PC-9 (cell line): ENCODE data around the gene NFX1. TPM values are rescaled to one million over a fixed set of nuclear protein-coding genes. Genes with fewer than 3 reads are reported as not detected.

Experiments used
- BruUV-seq: library from RNA; stranded (reverse); fragments of 400-500 nt; replicated peaks from 2 replicates; lab custom pipeline; 2021; lab: Mats Ljungman, UMichigan
- CTCF ChIA-PET: fragments of 300-600 bp; sonication (Branson Sonifier 250); formaldehyde crosslinking; loops from one replicate; lab custom pipeline; 2022; ENCODE audit warnings: antibody characterized with exemption; lab: Charles Lee
- POLR2A ChIA-PET: fragments of 300-600 bp; sonication (Branson Sonifier 250); formaldehyde crosslinking; loops from one replicate; lab custom pipeline; 2022; ENCODE audit warnings: antibody characterized with exemption; ENCODE audit not compliant: unreplicated experiment; lab: Charles Lee
- DNase-seq, 2 experiments: peaks; one replicate each; pipeline versions ENCODE4 v3.0.0 to v3.0.0-alpha.2; 2015 to 2022; ENCODE audit warnings: mixed read lengths in 1 of 2
- H2AFZ ChIP-seq: fragments of 200-600 bp; sonication (generic); 2 replicates; pipeline ENCODE4 v1.8.1; 2017; ENCODE audit warnings: antibody characterized with exemption
- H3F3A ChIP-seq: fragments of 200-600 bp; sonication (generic); 2 replicates; pipeline ENCODE4 v1.8.1; 2017; ENCODE audit warnings: antibody characterized with exemption, mild to moderate bottlenecking, low read depth; ENCODE audit not compliant: insufficient read depth
- H3K27ac ChIP-seq: fragments of 200-600 bp; sonication (generic); 2 replicates; pipeline ENCODE4 v1.6.1; 2016; ENCODE audit warnings: mixed run types
- H3K27me3 ChIP-seq: fragments of 200-600 bp; sonication (generic); 2 replicates; pipeline ENCODE4 v1.6.1; 2016; ENCODE audit warnings: low read depth, mixed run types; ENCODE audit not compliant: insufficient read depth
- H3K36me3 ChIP-seq: fragments of 200-600 bp; sonication (generic); 2 replicates; pipeline ENCODE4 v1.6.1; 2016; ENCODE audit warnings: low read depth, mixed run types
- H3K4me1 ChIP-seq: fragments of 200-600 bp; sonication (generic); replicated peaks from 2 replicates; pipeline ENCODE4 v1.6.1; 2016; ENCODE audit warnings: mixed run types; ENCODE audit not compliant: insufficient read depth
- H3K4me2 ChIP-seq: fragments of 200-600 bp; sonication (generic); 2 replicates; pipeline ENCODE4 v1.6.1; 2017; ENCODE audit warnings: mixed run types
- H3K4me3 ChIP-seq: fragments of 200-600 bp; sonication (generic); 2 replicates; pipeline ENCODE4 v1.6.1; 2016; ENCODE audit warnings: mixed run types
- H3K79me2 ChIP-seq: fragments of 200-600 bp; sonication (generic); 2 replicates; pipeline ENCODE4 v1.6.1; 2017; ENCODE audit warnings: low read depth, mixed run types
- H3K9me2 ChIP-seq: fragments of 200-600 bp; sonication (generic); 2 replicates; pipeline ENCODE4 v1.8.1; 2017; ENCODE audit warnings: mild to moderate bottlenecking; ENCODE audit not compliant: insufficient read depth
- H3K9me3 ChIP-seq: fragments of 200-600 bp; sonication (generic); 2 replicates; pipeline ENCODE4 v1.8.1; 2016; ENCODE audit warnings: low read depth; ENCODE audit not compliant: insufficient read depth
- H4K20me1 ChIP-seq: fragments of 200-600 bp; sonication (generic); 2 replicates; pipeline ENCODE4 v1.8.1; 2017; ENCODE audit not compliant: insufficient read depth
- EZH2 ChIP-seq: fragments of 200-600 bp; sonication (generic); IDR thresholded peaks from 2 replicates; pipeline ENCODE4 v1.8.0; 2017; ENCODE audit warnings: antibody characterized with exemption, low read depth
- intact Hi-C: fragments of 100-400 bp; cut with micrococcal nuclease; formaldehyde crosslinking; loops from one replicate; pipeline ENCODE4 v1.10.0; 2022; ENCODE audit not compliant: unreplicated experiment
- total RNA-seq: library from RNA; stranded (reverse); gene quantifications from 2 replicates; pipeline ENCODE4 v1.2.3, GENCODE V29; 2021
- TF ChIP-seq, protein P1 (sequence below): fragments of 200-600 bp; sonication (generic); conservative IDR thresholded peaks from 2 replicates; pipeline ENCODE4 v1.6.1; 2017; ENCODE audit warnings: mixed run types, antibody characterized with exemption, mild to moderate bottlenecking, moderate library complexity

NFX1 gene
- total RNA-seq, 1 experiment from 2014 or later: 14.9 TPM

DNA sequence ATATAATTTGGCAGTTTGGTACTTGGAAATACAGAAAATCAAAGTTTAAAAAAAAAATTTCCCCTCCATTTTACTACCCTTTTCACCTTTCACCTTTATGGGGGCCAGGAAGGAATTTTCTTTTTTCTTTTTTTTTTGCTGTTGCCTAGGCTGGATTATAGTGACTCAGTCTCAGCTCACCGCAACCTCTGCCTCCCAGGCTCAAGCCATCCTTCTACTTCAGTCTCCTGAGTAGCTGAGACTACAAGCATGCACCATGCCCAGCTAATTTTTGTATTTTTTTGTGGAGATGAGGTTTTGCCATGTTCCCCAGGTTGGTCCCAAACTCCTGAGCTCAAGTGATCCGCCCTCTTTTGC lies 16.4 kb upstream of the NFX1 start:
- POLR2A ChIA-PET: interaction anchor here (0.5 kb wide), 1 partner anchor 47 kb away, joined by 3 read pairs; no protein-coding TSS in a partner anchor
- Histone ChIP-seq H3K4me2 (no peak overlapping the region), H3K36me3 (peaks cover 5% of the 10 kb centered on the region; the same call in 1 of the 2 replicates), H3F3A (no peaks in the 10 kb centered on the region), H2AFZ (no peak overlapping the region), H4K20me1 (no peaks in the 10 kb centered on the region), H3K27ac (no peak overlapping the region), H3K4me1 (no peaks in the 10 kb centered on the region), H3K4me3 (no peak overlapping the region), H3K27me3 (no peaks in the 10 kb centered on the region), H3K79me2 (no peaks in the 10 kb centered on the region), H3K9me3 (no peaks in the 10 kb centered on the region), H3K9me2 (no peaks in the 10 kb centered on the region)
- BruUV-seq: no TSS peak
- no peak for TF ChIP-seq EZH2
- TF ChIP-seq, protein P1, sequence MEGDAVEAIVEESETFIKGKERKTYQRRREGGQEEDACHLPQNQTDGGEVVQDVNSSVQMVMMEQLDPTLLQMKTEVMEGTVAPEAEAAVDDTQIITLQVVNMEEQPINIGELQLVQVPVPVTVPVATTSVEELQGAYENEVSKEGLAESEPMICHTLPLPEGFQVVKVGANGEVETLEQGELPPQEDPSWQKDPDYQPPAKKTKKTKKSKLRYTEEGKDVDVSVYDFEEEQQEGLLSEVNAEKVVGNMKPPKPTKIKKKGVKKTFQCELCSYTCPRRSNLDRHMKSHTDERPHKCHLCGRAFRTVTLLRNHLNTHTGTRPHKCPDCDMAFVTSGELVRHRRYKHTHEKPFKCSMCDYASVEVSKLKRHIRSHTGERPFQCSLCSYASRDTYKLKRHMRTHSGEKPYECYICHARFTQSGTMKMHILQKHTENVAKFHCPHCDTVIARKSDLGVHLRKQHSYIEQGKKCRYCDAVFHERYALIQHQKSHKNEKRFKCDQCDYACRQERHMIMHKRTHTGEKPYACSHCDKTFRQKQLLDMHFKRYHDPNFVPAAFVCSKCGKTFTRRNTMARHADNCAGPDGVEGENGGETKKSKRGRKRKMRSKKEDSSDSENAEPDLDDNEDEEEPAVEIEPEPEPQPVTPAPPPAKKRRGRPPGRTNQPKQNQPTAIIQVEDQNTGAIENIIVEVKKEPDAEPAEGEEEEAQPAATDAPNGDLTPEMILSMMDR: no peak
- no peak for DNase-seq
- intact Hi-C loops: no loop called here
- CTCF ChIA-PET: no interaction called here

- H3K9me2 ChIP-seq: no peaks in the 10 kb centered on the region
- CTCF ChIA-PET: no interaction called here
- H3K9me3 ChIP-seq: no peaks in the 10 kb centered on the region
- no peaks in the 10 kb centered on the region for H4K20me1 ChIP-seq
- POLR2A ChIA-PET: no interaction called here
- BruUV-seq: no TSS peak
- no peak overlapping the region for H3K4me3 ChIP-seq
- H3K36me3 ChIP-seq: no peaks in the 10 kb centered on the region; the same call in 1 of the 2 replicates
- H3K4me2 ChIP-seq: no peak overlapping the region
- TF ChIP-seq EZH2: no peak
- TF ChIP-seq, protein P1: no peak
- H3K79me2 ChIP-seq: no peaks in the 10 kb centered on the region
- no peaks in the 10 kb centered on the region for H3K4me1 ChIP-seq
- intact Hi-C loops: no loop called here
- no peak overlapping the region for H2AFZ ChIP-seq
- no peaks in the 10 kb centered on the region for H3F3A ChIP-seq
- no peak overlapping the region for H3K27ac ChIP-seq
- H3K27me3 ChIP-seq: no peaks in the 10 kb centered on the region
- no peak for DNase-seq
Observed at GRCh38 chr9:33277484-33277883, 12.8 kb upstream of the NFX1 start.

GRCh38 chr9:33285502-33285901 lies 4.8 kb upstream of the NFX1 start:
- POLR2A ChIA-PET: no interaction called here
- intact Hi-C loops: no loop called here
- Histone ChIP-seq H3K27me3 (no peaks in the 10 kb centered on the region), H3K36me3 (no peaks in the 10 kb centered on the region), H3K27ac (no peak overlapping the region), H3K4me3 (no peak overlapping the region), H3K79me2 (no peaks in the 10 kb centered on the region), H2AFZ (no peak overlapping the region), H3K4me1 (no peaks in the 10 kb centered on the region), H3F3A (peaks cover 9% of the 10 kb centered on the region; the same call in 1 of the 2 replicates), H3K4me2 (no peak overlapping the region), H4K20me1 (no peaks in the 10 kb centered on the region), H3K9me2 (no peaks in the 10 kb centered on the region), H3K9me3 (no peaks in the 10 kb centered on the region)
- DNase-seq: no peak
- TF ChIP-seq, protein P1: no peak
- no peak for TF ChIP-seq EZH2
- CTCF ChIA-PET: no interaction called here
- no TSS peak for BruUV-seq
